Skeletal muscle tissue (tissue), 4 donors: ENCODE results near the gene PSPN. TPM values are rescaled to one million over a fixed set of nuclear protein-coding genes. Genes with fewer than 3 reads are reported as not detected.

ENCODE experiments used
- H3K27ac ChIP-seq: one replicate; pipeline ENCODE4 v1.7.0; 2013; ENCODE audit warnings: mild to moderate bottlenecking, low read depth, low read length, inconsistent platforms
- H3K27me3 ChIP-seq, 3 donors: one replicate each; pipeline ENCODE4 v1.7.0; 2013; ENCODE audit warnings: low read length in 3 of 3; ENCODE audit not compliant: control insufficient read depth in 3 of 3, insufficient read depth in 3 of 3
- H3K36me3 ChIP-seq, 3 donors: one replicate each; pipeline ENCODE4 v1.7.0; 2013; ENCODE audit warnings: low read length in 3 of 3; ENCODE audit not compliant: control insufficient read depth in 3 of 3, insufficient read depth in 3 of 3
- H3K4me1 ChIP-seq, 3 donors: one replicate each; pipeline ENCODE4 v1.7.0; 2013; ENCODE audit warnings: low read length in 3 of 3, mild to moderate bottlenecking in 3 of 3; ENCODE audit not compliant: control insufficient read depth in 3 of 3, insufficient read depth in 3 of 3
- H3K4me3 ChIP-seq, 3 donors: one replicate each; pipeline ENCODE4 v1.7.0; 2013; ENCODE audit warnings: low read length in 3 of 3
- H3K9ac ChIP-seq, 3 donors: one replicate each; pipeline ENCODE4 v1.7.0; 2013; ENCODE audit warnings: low read length in 3 of 3, mild to moderate bottlenecking in 3 of 3, moderate library complexity in 2 of 3, low read depth in 1 of 3
- H3K9me3 ChIP-seq, 3 donors: one replicate each; pipeline ENCODE4 v1.7.0; 2013; ENCODE audit warnings: low read length in 3 of 3; ENCODE audit not compliant: control insufficient read depth in 3 of 3
- total RNA-seq: library from RNA; depleted of rRNA; stranded (reverse); fragments of >200 nt; gene quantifications from one replicate; pipeline ENCODE4 v1.2.3, GENCODE V29; 2014
- donor health status: Osteomylitis.

Gene PSPN
- total RNA-seq, 1 donor from 2014 or later: 1.0 TPM

DNA sequence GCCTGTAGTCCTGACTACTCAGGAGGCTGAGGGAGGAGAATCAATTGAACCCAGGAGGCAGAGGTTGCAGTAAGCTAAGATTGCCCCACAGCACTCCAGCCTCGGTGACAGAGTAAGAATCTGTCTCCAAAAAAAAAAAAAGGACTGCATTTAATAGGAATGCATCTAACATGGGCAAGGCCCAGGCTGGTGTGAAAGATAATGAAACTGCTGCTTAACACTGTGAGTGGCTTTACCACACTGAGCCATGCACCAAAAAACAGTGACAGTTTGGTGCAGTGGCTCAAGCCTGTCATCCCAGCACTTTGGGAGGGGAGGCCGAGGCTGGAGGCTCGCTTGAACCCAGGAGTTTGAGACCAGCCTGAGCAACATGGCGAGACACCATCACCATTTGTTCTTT, 8.6 kb upstream of the PSPN start:
- Histone ChIP-seq H3K9me3 (peaks cover 2 to 5% (median 3%) of the 10 kb centered on the region in 3 donors), H3K4me3 (no peak overlapping the region), H3K36me3 (peaks cover 62 to 71% (median 63%) of the 10 kb centered on the region in 3 donors), H3K4me1 (no peaks in the 10 kb centered on the region), H3K27me3 (no peaks in the 10 kb centered on the region), H3K9ac (no peak overlapping the region), H3K27ac (no peak overlapping the region)

DNA sequence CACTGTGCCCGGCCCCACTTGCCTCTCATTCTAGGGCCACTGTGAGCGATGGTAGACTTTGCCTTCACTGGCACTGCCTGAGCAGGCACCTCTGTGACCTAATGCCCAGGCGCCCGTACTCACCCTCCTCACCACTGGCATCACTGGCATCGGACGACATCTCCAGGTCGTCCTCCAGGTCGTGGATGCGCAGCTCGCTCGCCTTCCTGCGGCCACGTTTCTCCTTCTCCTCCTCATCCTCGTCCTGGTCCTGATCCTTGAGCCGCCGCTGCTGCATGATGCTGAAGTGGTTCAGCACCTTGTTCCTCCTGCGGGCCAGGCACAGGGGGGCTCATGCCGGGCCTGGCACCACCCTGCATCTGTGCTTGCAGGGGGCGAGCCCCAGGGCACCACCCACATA, 7.5 kb upstream of the PSPN start:
- H3K36me3 ChIP-seq: peaks cover 53 to 59% (median 56%) of the 10 kb centered on the region in 3 donors
- no peak overlapping the region for H3K27ac ChIP-seq

DNA sequence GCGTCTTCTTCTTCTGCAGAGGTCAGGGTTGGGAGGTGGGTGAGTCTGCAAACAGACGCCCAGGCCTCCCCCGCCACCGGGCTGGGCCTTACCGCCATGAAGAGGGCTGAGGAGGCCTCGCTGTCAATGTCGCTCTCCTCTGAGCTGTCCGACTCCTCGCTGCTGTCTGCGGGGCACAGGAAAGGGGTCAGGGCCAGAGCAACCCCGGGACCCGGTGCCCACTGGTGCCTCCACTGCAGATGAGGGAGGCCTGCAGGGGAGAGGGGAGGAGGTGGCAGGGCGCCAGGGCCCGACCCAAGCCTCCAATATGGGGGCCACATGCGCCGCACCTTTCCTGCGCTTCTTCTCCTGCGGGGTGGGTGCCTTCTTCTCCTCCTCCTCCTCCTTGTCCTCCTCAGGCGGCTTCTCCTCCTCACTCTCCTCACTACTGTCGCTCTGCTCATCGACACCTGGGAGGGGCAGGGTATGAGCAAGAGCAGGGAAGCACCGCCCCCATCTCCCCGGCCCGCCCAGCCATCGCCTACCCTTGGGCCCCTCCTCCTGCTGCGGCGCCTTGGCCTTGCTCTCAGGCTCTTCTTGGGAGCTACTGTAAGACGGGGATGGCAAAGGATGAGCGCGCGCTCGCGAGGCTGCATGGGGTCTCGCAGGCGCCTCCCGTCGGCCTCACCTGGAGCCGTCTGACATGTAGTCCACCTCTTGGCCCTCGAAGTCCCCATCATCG, 5.5 kb upstream of the PSPN start:
- Histone ChIP-seq H3K4me1 (peaks cover 10 to 15% (median 14%) of the 10 kb centered on the region in 3 donors), H3K9me3 (peaks cover 2 to 5% (median 3%) of the 10 kb centered on the region in 3 donors), H3K4me3 (no peak overlapping the region), H3K9ac (no peak overlapping the region), H3K27ac (no peak overlapping the region), H3K27me3 (no peaks in the 10 kb centered on the region), H3K36me3 (peaks cover 40 to 44% (median 41%) of the 10 kb centered on the region in 3 donors)

More for the DNA sequence above, 7.5 kb upstream of the PSPN start:
- peaks cover 2 to 5% (median 3%) of the 10 kb centered on the region in 3 donors for H3K9me3 ChIP-seq
- no peak overlapping the region for H3K9ac ChIP-seq
- no peaks in the 10 kb centered on the region for H3K27me3 ChIP-seq
- H3K4me3 ChIP-seq: no peak overlapping the region
- H3K4me1 ChIP-seq: peaks cover under 1 to 2% (median 2%) of the 10 kb centered on the region in 3 donors

DNA sequence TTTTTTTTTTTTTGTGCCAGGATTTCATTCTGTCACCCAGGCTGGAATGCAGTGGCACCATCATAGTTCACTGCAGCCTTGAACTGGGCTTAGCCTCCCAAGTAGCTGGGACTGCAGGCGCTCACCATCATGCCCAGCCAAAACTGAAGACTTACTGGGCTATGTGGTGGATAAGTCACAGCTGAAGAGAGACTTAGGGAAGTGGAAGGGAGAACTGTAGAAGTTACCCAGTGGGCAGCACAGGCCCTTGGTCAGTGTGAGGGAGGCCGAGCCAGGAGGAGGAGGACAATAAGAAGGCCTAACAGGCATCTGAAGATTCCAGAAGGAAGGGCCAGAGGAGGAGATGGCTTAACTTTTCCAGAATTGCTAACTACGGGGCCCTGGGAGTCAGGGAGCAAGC, 4.0 kb upstream of the PSPN start:
- Histone ChIP-seq H3K36me3 (peaks cover 38 to 43% (median 40%) of the 10 kb centered on the region in 3 donors), H3K9me3 (peaks cover 2 to 5% (median 3%) of the 10 kb centered on the region in 3 donors)

DNA sequence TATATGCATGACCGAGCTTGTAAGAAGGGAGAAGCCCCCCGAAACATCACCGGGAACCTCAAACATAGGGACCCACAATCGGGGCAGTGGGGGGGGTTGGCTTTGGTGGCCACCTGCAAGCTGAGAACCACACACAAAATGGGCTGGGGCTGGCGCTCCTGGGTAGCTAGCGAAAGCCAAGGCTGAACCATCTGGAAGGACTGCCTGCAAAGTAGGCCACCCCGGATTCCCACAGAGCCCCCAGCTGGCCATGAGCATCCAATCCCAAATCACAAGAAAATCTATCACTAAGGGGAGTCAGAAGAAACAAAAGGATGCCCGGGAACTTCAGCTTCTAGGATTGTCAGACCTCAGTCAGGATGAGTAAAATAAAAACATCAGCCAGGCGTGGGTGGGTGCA, 2.8 kb upstream of the PSPN start:
- H3K27ac ChIP-seq: no peak overlapping the region
- H3K36me3 ChIP-seq: peaks cover 35 to 46% (median 36%) of the 10 kb centered on the region in 3 donors
- no peaks in the 10 kb centered on the region for H3K27me3 ChIP-seq
- no peak overlapping the region for H3K4me3 ChIP-seq
- peaks cover 20 to 26% (median 24%) of the 10 kb centered on the region in 3 donors for H3K4me1 ChIP-seq
- peaks cover 2 to 5% (median 3%) of the 10 kb centered on the region in 3 donors for H3K9me3 ChIP-seq
- no peak overlapping the region for H3K9ac ChIP-seq

More for the DNA sequence above, 4.0 kb upstream of the PSPN start:
- Histone ChIP-seq H3K27me3 (no peaks in the 10 kb centered on the region), H3K9ac (no peak overlapping the region), H3K4me3 (no peak overlapping the region), H3K4me1 (peaks cover 12 to 20% (median 16%) of the 10 kb centered on the region in 3 donors), H3K27ac (no peak overlapping the region)

DNA sequence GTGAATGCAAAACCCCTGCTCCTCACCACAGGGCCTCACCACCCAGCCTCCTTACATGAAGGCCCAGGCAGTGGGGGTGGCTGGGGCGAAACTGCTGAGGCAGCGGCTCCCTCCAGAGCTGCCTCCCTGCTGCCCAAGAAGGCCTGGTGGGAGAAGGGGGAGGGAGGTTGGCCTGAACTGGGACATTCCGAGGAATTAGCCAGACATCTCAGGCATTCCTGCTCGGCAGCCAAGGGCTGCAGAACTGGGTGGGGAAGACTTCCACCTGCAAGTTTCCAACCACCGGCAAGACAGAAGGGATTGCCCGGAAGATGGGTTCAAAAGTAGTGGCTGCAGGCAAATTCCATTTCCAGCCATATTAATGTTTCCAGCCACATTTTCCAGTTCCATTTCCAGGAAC, 2.3 kb upstream of the PSPN start:
- H3K9me3 ChIP-seq: peaks cover 2 to 5% (median 3%) of the 10 kb centered on the region in 3 donors
- no peak overlapping the region for H3K27ac ChIP-seq
- peaks cover 30 to 41% (median 32%) of the 10 kb centered on the region in 3 donors for H3K36me3 ChIP-seq
- peaks cover 20 to 26% (median 24%) of the 10 kb centered on the region in 3 donors for H3K4me1 ChIP-seq
- H3K9ac ChIP-seq: peak overlapping the region in 1 of 3 donors; percentile 33
- H3K4me3 ChIP-seq: no peak overlapping the region
- H3K27me3 ChIP-seq: no peaks in the 10 kb centered on the region

DNA sequence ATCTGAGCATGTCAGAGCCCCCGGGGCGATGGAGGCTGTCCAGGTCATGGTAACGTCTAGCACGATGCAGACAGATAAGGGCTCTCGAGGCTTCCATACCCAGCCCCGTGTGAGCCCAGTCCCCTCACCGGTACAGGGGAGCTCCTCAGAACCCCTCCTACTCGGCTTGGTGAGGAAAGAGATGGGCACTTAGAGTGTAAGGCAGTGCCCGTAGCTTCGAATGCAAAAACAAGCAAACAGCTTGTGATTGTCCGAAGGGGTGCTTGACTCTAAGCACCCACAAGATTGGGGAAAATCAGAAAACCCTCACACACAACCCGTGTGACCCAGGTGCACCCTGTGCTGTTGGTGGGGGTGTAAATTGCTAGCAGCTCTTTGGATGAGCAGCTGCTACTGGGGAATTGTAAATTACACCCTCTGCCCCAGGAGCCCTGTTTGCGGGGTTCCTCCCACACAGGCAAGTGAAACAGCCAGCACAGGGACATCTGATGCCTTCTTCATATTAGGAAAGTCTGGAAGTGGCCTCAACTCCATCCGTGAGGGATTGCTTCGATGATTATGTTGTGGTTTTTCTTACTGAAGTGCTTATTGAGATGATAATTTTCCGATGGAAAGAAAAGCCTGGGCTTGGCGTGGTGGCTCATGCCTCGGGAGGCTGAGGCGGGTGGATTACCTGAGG, 918 bp upstream of the PSPN start:
- Histone ChIP-seq H3K27ac (no peak overlapping the region), H3K36me3 (peaks cover 22 to 32% (median 22%) of the 10 kb centered on the region in 3 donors)

DNA sequence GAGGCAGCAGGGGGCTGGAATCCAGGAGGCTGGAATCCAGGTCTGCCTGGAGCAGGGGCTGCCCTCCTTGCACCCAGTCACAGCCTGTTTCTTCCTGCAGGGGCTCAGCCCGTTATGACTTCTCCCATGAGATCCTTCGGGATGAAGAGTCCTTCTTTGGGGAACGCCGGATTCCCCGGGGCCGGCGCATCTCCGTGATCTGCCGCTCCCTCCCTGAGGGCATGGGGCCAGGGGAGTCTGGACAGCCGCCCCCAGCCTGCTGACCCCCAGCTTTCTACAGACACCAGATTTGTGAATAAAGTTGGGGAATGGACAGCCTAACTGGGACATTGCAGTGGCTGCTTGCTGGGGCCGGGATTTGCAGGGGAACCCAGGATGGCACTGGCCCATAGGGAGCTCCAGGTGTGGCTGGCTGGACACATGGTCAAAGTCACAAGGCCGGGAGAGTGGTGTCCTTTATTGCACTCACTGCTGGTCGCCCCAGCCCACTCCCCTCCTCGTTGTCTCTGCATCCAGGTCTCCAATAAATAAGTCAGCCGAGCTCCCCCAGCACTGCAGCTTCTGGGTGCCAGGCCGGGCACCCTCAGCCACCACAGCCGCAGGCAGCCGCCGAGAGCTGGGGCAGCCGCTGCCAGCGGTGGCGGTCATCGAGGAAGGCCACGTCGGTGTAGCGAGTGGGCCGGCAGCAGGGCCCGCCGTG, 872 bp downstream of the PSPN start:
- no peak overlapping the region for H3K27ac ChIP-seq

More for the DNA sequence above, 918 bp upstream of the PSPN start:
- no peak overlapping the region for H3K4me3 ChIP-seq
- H3K9ac ChIP-seq: peak overlapping the region in 2 of 3 donors; percentile 2 to 16
- H3K27me3 ChIP-seq: no peaks in the 10 kb centered on the region
- H3K4me1 ChIP-seq: peaks cover 23 to 29% (median 27%) of the 10 kb centered on the region in 3 donors
- peaks cover 2 to 5% (median 3%) of the 10 kb centered on the region in 3 donors for H3K9me3 ChIP-seq

DNA sequence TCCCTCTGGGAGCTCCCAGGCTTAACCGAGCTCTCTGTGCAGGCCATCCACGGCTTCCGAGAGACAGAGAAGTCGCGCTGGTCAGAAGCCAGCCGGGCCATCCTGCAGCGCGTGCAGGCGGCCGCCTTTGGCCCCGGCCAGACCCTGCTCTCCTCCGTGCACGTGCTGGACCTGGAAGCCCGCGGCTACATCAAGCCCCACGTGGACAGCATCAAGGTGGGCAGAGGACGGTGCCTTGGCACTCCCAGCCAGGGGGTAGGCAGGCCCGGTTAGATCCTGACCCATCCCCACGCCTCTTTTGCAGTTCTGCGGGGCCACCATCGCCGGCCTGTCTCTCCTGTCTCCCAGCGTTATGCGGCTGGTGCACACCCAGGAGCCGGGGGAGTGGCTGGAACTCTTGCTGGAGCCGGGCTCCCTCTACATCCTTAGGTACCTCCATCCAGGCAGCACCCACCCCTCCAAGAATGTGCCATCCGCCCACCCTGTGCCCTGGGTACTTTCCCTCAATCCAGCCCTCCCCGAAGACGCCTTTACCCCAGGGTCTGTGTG, 1.5 kb downstream of the PSPN start:
- Histone ChIP-seq H3K27me3 (no peaks in the 10 kb centered on the region), H3K9me3 (no peaks in the 10 kb centered on the region), H3K27ac (peak overlapping the region; percentile 56), H3K36me3 (peaks cover 0 to 8% (median 0%) of the 10 kb centered on the region in 3 donors), H3K4me1 (peaks cover 23 to 29% (median 27%) of the 10 kb centered on the region in 3 donors), H3K9ac (no peak overlapping the region), H3K4me3 (no peak overlapping the region)

More for the DNA sequence above, 872 bp downstream of the PSPN start:
- H3K27me3 ChIP-seq: no peaks in the 10 kb centered on the region
- H3K9ac ChIP-seq: no peak overlapping the region
- H3K4me1 ChIP-seq: peaks cover 23 to 29% (median 27%) of the 10 kb centered on the region in 3 donors
- peaks cover 4 to 14% (median 4%) of the 10 kb centered on the region in 3 donors for H3K36me3 ChIP-seq
- H3K4me3 ChIP-seq: no peak overlapping the region
- peaks cover 0 to 2% (median 0%) of the 10 kb centered on the region in 3 donors for H3K9me3 ChIP-seq
